IgD-negative memory B cell (primary cell): Measurements from ENCODE around the gene SESN3. TPM values are rescaled to one million over a fixed set of nuclear protein-coding genes. Genes with fewer than 3 reads are reported as not detected.
"Not testable (repeated sequence)": the region's sequence is repeated elsewhere in the genome, so short reads cannot be mapped to it uniquely, and the experiment has no call there.

Experiments
- H3K27ac Mint-ChIP-seq, 3 donors: one replicate each; pipeline ENCODE4 v1.8.0; 2020 to 2022; ENCODE audit warnings: mild to moderate bottlenecking in 3 of 3, mixed read lengths in 3 of 3, moderate library complexity in 1 of 3
- H3K27me3 Mint-ChIP-seq: one replicate; pipeline ENCODE4 v1.8.0; 2021; ENCODE audit warnings: mixed read lengths
- H3K36me3 Mint-ChIP-seq: one replicate; pipeline ENCODE4 v1.8.0; 2020; ENCODE audit warnings: mild to moderate bottlenecking, mixed read lengths
- H3K4me1 Mint-ChIP-seq, 3 donors: one replicate each; pipeline ENCODE4 v1.8.0; 2020 to 2022; ENCODE audit warnings: mixed read lengths in 3 of 3, mild to moderate bottlenecking in 1 of 3
- H3K4me3 Mint-ChIP-seq, 4 donors: one replicate each; pipeline ENCODE4 v1.8.0; 2020 to 2022; ENCODE audit warnings: mild to moderate bottlenecking in 4 of 4, mixed read lengths in 4 of 4, moderate library complexity in 3 of 4
- H3K9me3 Mint-ChIP-seq, 3 donors: one replicate each; pipeline ENCODE4 v1.8.0; 2020 to 2021; ENCODE audit warnings: mixed read lengths in 3 of 3, mild to moderate bottlenecking in 1 of 3
- polyA plus RNA-seq: library from polyadenylated mRNA; unstranded; fragments of 300-500 nt; fragmentation: Illumina TruSeq; gene quantifications from one replicate; pipeline ENCODE4 v1.2.3, GENCODE V29; 2021

SESN3 gene, protein sequence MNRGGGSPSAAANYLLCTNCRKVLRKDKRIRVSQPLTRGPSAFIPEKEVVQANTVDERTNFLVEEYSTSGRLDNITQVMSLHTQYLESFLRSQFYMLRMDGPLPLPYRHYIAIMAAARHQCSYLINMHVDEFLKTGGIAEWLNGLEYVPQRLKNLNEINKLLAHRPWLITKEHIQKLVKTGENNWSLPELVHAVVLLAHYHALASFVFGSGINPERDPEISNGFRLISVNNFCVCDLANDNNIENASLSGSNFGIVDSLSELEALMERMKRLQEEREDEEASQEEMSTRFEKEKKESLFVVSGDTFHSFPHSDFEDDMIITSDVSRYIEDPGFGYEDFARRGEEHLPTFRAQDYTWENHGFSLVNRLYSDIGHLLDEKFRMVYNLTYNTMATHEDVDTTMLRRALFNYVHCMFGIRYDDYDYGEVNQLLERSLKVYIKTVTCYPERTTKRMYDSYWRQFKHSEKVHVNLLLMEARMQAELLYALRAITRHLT
- polyA plus RNA-seq: 2.9 TPM

DNA sequence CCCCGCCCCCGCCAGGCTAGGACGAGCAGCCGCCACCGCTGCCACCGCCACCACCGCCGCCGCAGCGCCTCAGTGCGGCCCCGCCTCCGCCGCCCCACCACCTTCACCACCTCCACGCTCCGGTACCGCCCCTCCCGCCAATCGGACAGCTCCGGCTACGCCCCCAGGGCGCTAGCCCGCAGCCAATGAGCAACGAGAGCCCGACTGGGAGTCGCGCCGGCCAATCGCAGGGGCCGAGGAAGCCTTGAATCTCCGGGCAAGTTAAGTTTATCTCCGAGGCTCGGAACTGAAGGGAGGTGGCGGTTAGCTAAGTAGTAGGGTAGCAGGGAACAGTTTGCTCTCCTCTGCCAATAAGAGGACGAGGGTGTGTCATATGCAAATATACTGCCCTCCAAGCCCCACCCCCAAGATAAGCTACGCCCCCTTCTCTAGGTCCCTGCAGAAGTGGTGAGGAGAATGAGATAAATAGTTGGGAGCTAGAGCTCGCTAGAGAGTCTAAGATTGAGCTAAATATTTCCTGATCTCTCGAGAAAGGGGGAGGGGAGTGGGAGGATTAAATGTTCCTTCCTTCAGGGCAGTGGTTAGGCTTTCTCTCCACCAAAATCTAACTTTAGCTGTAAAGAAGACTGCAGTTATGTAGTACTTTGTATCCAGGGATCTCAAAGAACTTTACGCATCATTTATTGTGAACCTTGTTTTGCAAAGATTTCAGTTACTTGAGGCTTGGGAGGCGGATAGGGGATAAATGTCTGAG is at the start of gene SESN3:
Gene SESN3, minus strand, starts transcription at position 76 of the 754 bp plus-strand sequence. CDS start 342 bp downstream, outside the sequence.
- Mint-ChIP-seq H3K27ac (peak within 1 kb of the TSS; percentile 90 to 98 (median 97)), H3K36me3 (peaks cover 1% of the 10 kb centered on the region), H3K4me3 (peak within 1 kb of the TSS in 2 of 4 donors; percentile 99), H3K9me3 (no peaks in the 10 kb centered on the region), H3K4me1 (peaks cover 11 to 41% (median 33%) of the 10 kb centered on the region in 3 donors), H3K27me3 (no peaks in the 10 kb centered on the region)

DNA sequence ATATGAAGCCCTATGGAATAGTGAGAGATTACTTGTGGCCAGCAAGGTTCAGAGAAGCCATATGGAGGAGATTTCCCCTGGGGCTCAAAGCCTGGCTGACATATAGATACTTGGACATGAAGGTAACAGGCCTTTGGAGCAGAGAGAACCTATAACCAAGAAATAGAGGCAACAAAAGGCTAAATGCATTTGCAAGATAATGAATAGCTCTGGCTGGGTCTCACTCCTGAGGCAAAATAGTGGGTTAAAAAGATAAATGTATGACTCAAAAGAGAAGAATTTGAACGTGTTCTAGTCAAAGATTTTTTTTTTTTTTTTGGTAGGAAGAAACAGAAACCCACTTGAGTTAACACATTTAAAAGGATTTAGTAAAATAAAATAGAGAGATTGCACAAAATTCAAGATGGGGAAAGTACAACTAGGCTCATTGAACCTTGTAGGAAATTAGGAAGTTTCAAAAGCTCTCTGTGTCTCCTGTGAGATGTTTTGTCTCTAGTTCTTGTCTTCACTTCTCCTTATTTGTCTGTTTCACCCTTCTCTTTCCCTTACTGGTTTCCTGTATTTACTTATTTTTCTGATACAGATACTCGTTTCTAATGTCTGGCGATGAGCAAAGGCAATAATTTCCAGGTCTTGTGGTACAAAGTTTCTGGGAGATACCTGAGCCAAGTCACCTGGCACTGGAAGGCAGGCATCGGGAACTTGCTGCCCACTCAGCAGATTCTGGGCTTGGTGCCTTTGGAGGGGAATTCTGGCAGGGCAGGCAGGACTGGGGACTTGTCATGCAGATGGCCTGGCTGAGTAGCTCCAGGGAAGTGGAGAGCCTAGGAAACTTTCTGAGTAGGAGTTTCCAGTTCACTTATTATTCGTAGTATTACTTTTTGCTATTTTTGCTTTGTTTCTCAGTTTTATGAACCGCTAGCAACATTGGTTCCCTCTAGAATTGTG is 49.2 kb upstream of the SESN3 start:
- Mint-ChIP-seq H3K27ac (peak overlapping the region; percentile 64 to 87 (median 76)), H3K9me3 (no peaks in the 10 kb centered on the region), H3K27me3 (no peaks in the 10 kb centered on the region), H3K4me1 (peaks cover 23 to 29% (median 24%) of the 10 kb centered on the region in 3 donors), H3K4me3 (peak overlapping the region; percentile 15 to 84 (median 67)), H3K36me3 (peaks cover 1% of the 10 kb centered on the region)

DNA sequence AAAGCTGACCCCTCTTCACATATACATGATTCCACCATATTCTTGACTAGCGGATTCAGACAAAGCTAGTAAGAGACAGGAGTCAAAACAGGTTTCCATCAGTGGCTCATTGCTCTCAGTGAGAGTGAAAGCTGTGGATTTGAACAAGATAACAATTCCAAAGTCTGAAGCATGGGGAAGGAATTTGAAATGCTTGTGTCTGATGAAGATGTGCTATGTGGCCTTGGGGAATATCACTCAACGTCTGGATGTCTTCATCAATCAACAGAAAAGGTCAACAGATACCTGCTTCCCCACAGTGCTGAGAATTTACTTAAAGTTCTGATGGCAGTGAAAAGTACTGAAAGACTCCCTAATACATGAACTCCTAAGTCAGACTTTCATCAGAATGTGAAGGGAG is 46.9 kb upstream of the SESN3 start:
- Mint-ChIP-seq H3K4me3 (no peak overlapping the region), H3K4me1 (peaks cover 19 to 23% (median 23%) of the 10 kb centered on the region in 3 donors), H3K9me3 (peaks cover 0 to 3% (median 0%) of the 10 kb centered on the region in 3 donors), H3K27ac (no peak overlapping the region), H3K27me3 (no peaks in the 10 kb centered on the region), H3K36me3 (peaks cover 1% of the 10 kb centered on the region)

DNA sequence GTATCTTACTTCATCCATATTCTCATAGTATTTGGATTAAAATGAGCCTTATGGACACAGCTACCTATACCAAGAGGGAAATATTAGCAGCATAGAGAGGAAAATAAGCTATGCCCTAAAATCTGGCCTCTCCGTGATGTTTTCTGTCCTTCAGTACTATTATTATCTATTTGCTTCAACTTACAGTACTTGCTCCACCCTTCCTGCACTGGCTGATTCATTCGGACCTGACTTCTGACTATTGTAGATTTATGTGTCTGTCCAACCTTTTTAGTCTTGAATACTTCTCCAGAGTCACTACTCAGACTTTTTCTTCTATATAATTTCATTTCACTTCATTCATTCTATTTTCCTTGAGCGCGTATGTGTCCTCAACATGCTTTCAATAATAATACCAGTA is 45.1 kb upstream of the SESN3 start:
- no peaks in the 10 kb centered on the region for H3K27me3 Mint-ChIP-seq
- H3K9me3 Mint-ChIP-seq: peaks cover 0 to 3% (median 0%) of the 10 kb centered on the region in 3 donors
- H3K27ac Mint-ChIP-seq: no peak overlapping the region
- no peak overlapping the region for H3K4me3 Mint-ChIP-seq
- H3K4me1 Mint-ChIP-seq: peaks cover 17 to 20% (median 18%) of the 10 kb centered on the region in 3 donors
- peaks cover 1% of the 10 kb centered on the region for H3K36me3 Mint-ChIP-seq

DNA sequence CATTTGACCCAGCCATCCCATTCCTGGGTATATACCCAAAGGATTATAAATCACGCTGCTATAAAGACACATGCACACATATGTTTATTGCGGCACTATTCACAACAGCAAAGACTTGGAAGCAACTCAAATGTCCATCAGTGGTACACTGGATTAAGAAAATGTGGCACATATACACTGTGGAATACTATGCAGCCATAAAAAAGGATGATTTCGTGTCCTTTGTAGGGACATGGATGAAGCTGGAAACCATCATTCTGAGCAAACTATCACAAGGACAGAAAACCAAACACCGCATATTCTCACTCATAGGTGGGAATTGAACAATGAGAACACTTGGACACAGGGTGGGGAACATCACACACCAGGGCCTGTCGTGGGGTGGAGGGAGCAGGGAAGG is 42.6 kb upstream of the SESN3 start:
- not testable (repeated sequence) for H3K9me3 Mint-ChIP-seq, H3K27me3 Mint-ChIP-seq, H3K27ac Mint-ChIP-seq, H3K36me3 Mint-ChIP-seq, H3K4me3 Mint-ChIP-seq, H3K4me1 Mint-ChIP-seq

DNA sequence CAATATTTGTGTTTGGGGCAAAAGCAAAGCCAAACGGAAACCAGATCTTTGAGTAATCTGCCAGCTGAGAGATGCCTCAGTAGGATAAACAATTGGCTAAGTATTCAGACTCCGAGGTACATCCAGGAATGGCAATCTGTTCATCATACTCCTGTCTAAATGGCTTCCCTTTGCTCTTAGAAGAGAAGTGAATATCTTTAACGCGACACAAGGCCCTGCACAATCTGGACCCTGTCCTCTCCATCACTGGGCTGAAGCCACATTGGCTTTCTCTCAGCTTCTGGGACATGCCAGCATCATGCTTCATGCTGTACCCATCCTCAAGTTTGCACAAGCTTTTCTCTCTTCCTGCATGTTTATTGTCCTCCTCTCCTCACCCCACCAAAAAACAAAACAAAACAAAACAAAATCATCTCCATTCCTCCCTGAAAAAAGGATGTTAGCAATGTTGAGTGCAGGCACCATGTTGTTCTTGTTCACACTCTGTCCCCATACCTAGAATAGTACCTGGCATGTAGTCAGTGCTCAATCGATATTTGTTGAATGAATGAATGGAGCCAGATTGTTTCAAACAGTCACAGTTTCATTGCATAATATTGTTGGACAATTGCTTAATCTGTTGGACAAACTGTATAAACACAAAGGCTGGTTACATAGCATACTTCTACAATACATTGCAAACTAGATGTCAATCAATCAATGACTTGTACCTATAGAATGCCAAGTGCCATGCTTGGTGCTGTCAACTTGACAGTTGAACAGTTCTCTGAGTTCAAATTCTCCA is 38.2 kb upstream of the SESN3 start:
- Mint-ChIP-seq H3K9me3 (no peaks in the 10 kb centered on the region), H3K27ac (no peak overlapping the region), H3K4me3 (no peak overlapping the region), H3K27me3 (peaks cover 1% of the 10 kb centered on the region), H3K36me3 (peaks cover 4% of the 10 kb centered on the region), H3K4me1 (peaks cover 6 to 11% (median 10%) of the 10 kb centered on the region in 3 donors)

DNA sequence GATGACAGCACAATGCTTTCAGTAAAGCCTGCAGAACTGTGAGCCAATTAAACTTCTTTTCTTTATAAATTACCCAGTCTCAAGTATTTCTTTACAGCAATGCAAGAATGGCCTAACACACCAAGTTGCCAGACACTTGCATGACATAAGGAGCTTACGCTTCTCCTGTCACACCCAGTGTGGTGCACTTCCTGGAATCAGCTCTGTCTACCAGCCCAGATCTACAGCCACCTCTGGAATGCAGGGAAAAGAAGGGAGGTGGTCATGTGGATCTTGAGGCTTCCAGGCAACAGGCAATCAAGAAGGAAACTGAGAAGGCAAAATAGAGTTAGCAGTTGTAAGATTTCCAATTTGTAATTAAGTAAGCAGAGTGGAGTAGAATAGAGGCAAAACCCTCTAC is 37.4 kb upstream of the SESN3 start:
- no peak overlapping the region for H3K4me3 Mint-ChIP-seq
- H3K4me1 Mint-ChIP-seq: peaks cover 9 to 15% (median 14%) of the 10 kb centered on the region in 3 donors
- peaks cover 1% of the 10 kb centered on the region for H3K27me3 Mint-ChIP-seq
- no peaks in the 10 kb centered on the region for H3K9me3 Mint-ChIP-seq
- H3K27ac Mint-ChIP-seq: peak overlapping the region in 1 of 3 donors; percentile 78
- peaks cover 4% of the 10 kb centered on the region for H3K36me3 Mint-ChIP-seq

DNA sequence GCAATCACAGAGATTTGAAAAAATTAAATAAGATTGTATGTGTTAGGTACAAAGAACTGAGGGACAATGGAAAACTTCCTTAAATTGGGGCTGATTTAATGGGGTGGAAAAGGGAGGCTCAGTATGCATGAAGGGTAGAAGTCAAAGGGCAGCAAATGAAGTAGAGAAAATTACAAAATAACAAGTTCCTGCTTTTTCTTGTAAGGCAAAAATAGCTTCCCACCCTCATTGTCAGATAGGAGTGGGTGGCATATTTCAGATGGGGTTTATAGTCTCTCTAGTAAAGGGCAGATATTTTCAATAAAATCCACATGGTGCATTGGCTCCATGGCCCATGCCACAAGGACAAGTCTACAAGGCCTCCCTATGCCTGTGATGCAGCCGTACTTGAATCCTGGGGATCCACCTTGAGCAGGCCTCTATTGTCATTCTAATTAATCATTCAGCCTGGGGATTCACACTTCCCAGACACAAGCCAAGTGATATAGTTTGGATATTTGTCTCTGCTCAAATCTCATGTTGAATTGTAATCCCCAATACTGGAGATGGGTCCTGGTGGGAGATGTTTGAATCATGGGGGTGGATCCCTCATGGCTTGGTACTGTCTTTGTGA is 36.7 kb upstream of the SESN3 start:
- Mint-ChIP-seq H3K27ac (peak overlapping the region in 1 of 3 donors; percentile 78), H3K36me3 (peaks cover 4% of the 10 kb centered on the region), H3K4me1 (peaks cover 11 to 20% (median 17%) of the 10 kb centered on the region in 3 donors), H3K4me3 (no peak overlapping the region), H3K9me3 (no peaks in the 10 kb centered on the region), H3K27me3 (peaks cover 1% of the 10 kb centered on the region)

DNA sequence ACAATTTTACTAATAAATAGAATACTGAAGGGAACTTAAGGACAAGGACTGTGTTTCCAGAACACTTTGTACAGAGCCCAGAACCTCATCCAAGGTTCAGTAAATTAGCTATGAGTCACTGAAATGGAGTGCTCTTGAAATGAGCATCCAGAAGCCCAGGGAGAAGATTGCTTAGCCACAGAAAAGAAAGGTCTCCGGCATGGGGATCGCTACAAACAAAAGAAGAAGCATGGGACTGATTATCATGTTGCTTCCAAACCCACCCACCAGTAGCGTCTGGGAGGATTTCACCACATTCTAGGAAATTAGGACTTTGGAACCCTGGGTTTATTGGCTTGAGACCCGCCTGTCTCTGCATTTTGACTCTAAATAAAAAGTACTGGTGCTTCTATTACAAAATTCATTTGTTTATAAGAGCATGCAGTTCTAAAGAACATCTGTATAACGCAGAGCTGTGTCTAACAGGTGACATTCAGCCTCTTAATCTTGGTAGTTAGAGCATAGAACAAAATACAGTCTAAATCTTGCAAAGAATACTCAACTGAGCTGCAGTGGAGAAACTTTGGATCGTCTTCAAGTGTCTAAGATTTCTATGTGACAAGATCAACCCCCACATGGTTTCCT is 35.9 kb upstream of the SESN3 start:
- H3K36me3 Mint-ChIP-seq: peaks cover 4% of the 10 kb centered on the region
- H3K9me3 Mint-ChIP-seq: no peaks in the 10 kb centered on the region
- H3K27me3 Mint-ChIP-seq: peaks cover 1% of the 10 kb centered on the region
- H3K27ac Mint-ChIP-seq: no peak overlapping the region
- no peak overlapping the region for H3K4me3 Mint-ChIP-seq
- H3K4me1 Mint-ChIP-seq: peaks cover 11 to 20% (median 17%) of the 10 kb centered on the region in 3 donors

DNA sequence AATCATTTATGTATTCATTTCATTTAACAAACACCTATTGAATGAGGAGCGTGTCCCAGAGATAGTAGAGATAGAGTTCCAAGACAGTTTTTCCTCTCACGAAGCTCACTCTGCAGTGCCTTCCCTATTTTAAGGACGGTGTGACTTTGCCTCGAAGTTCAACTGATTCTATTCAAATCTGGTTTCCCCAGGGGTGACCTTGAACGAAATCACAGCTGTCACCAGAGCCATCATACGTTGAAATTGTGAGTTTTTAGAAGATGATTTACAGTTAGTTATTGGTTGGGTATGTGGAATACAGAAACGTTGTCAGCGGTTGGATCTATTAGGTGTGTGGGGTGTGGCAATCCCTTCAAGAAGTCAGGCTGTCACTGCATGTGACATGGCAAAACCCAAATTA is 33.9 kb upstream of the SESN3 start:
- Mint-ChIP-seq H3K27me3 (peaks cover 1% of the 10 kb centered on the region), H3K36me3 (peaks cover 4% of the 10 kb centered on the region), H3K4me1 (peaks cover 11 to 21% (median 17%) of the 10 kb centered on the region in 3 donors), H3K9me3 (no peaks in the 10 kb centered on the region), H3K27ac (no peak overlapping the region), H3K4me3 (no peak overlapping the region)

DNA sequence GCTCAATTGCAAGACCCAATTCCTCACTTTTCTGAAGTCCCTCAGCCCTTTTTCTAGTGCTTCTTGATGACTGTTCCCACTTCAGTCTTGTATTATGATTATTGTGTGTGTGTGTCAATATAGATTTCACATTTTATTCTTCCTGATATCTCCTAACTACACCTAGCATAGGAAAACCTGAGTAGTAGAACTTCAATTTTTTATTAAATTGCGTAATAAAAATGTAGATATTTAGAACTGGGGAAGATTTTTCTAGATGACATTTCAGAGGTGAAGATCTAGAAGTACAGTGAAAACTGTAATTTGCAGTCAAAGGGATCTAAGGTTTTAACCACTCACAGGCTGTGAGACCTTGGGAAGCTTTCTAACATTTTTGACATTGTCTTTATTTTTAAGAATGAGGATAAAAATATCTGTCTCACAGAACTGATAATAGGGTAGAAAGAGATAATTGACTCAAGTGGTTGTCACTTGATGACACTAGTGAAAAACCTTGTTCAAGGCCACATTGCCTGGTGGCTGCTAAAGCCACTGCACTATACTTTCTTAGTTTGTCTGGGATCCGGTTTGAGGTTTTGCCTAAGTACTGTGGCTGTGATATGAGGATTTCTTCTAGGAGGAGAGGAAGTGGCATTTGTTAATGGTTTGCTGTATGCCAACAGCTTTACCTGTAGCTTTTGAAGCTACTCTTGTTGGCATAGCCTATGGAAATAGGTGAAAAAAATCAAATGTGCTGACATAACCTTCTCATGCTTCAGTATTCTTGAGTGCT is 32.2 kb upstream of the SESN3 start:
- Mint-ChIP-seq H3K36me3 (peaks cover 4% of the 10 kb centered on the region), H3K9me3 (peaks cover 0 to 1% (median 0%) of the 10 kb centered on the region in 3 donors), H3K27ac (no peak overlapping the region), H3K4me3 (peak overlapping the region in 1 of 4 donors; percentile 35), H3K27me3 (peaks cover 1% of the 10 kb centered on the region), H3K4me1 (peaks cover 19 to 27% (median 25%) of the 10 kb centered on the region in 3 donors)

DNA sequence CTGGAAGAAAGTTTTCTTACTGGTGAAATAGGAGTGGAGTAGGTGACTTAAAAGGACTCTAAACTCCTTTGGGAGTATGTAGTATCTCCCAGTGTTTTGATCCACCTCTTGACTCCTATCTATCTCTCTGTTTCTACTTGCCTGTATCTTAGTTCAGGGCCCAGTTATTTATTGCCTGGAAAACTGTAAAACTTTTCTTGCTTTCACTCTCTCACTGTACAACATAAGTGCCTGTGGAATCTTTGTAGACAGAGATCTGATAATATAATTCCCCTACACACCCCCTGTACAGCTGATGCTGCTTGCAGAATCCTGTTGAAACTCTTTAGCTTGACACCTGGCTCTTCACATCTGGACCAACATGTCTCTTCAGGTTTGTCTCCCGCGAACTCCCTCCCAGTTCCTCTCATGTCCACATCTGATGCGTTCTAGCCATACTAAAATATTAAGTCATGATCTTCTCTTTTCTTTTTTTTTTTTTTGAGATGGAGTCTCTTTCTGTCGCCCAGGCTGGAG is 26.5 kb upstream of the SESN3 start:
- peaks cover 2% of the 10 kb centered on the region for H3K27me3 Mint-ChIP-seq
- peaks cover 45 to 58% (median 49%) of the 10 kb centered on the region in 3 donors for H3K4me1 Mint-ChIP-seq
- H3K27ac Mint-ChIP-seq: peak overlapping the region; percentile 21 to 91 (median 78)
- H3K4me3 Mint-ChIP-seq: peak overlapping the region in 1 of 4 donors; percentile 91
- H3K9me3 Mint-ChIP-seq: peaks cover 0 to 1% (median 0%) of the 10 kb centered on the region in 3 donors
- H3K36me3 Mint-ChIP-seq: no peaks in the 10 kb centered on the region
